GM18499 (cell line): Measurements from ENCODE around the gene GLUL.
"Not testable (repeated sequence)": the region's sequence is repeated elsewhere in the genome, so short reads cannot be mapped to it uniquely, and the experiment has no call there.

Source experiments
- ATAC-seq: cut with Tn5 transposase; IDR thresholded peaks from one replicate; pipeline ENCODE4 v1.9.1; 2021; ENCODE audit warnings: moderate number of reproducible peaks; ENCODE audit not compliant: insufficient read depth, unreplicated experiment

Gene GLUL

GRCh38 chr1:182370532-182370931 is 21.1 kb downstream of the GLUL start:
- no peak for ATAC-seq

GRCh38 chr1:182368903-182369302 is 22.7 kb downstream of the GLUL start:
- ATAC-seq, result no peak

GRCh38 chr1:182368358-182368757 is 23.2 kb downstream of the GLUL start:
- no peak for ATAC-seq

- no peak for ATAC-seq
Measured at GRCh38 chr1:182367926-182368325, 23.7 kb downstream of the GLUL start.

- no peak for ATAC-seq
Measured at GRCh38 chr1:182366596-182366995, 25.0 kb downstream of the GLUL start.

- no peak for ATAC-seq
Measured at GRCh38 chr1:182359645-182360044, 31.9 kb downstream of the GLUL start.

- ATAC-seq, result no peak
Measured at GRCh38 chr1:182357913-182358312, 33.7 kb downstream of the GLUL start.

- ATAC-seq, result no peak
Measured at GRCh38 chr1:182357171-182357570, 34.4 kb downstream of the GLUL start.

- ATAC-seq, result no peak
Measured at GRCh38 chr1:182355723-182356098, 35.9 kb downstream of the GLUL start.

GRCh38 chr1:182351790-182352364 is 39.7 kb downstream of the GLUL start:
- ATAC-seq, result no peak

GRCh38 chr1:182350839-182351238 is 40.8 kb downstream of the GLUL start:
- no peak for ATAC-seq

- no peak for ATAC-seq
Measured at GRCh38 chr1:182348961-182349747, 42.4 kb downstream of the GLUL start.

- ATAC-seq, result no peak
Measured at GRCh38 chr1:182347019-182347418, 44.6 kb downstream of the GLUL start.

- ATAC-seq, result no peak
Measured at GRCh38 chr1:182340233-182341058, 51.1 kb downstream of the GLUL start.

GRCh38 chr1:182339684-182340083 is 51.9 kb downstream of the GLUL start:
- no peak for ATAC-seq

- ATAC-seq, result no peak
Measured at GRCh38 chr1:182338806-182339370, 52.7 kb downstream of the GLUL start.

- no peak for ATAC-seq
Measured at GRCh38 chr1:182337736-182338571, 53.6 kb downstream of the GLUL start.

GRCh38 chr1:182335771-182336566 is 55.6 kb downstream of the GLUL start:
- ATAC-seq, result no peak

GRCh38 chr1:182333071-182333571 is 58.5 kb downstream of the GLUL start:
- ATAC-seq, result not testable (repeated sequence)
